ENCODE measurements around the gene SLC25A13.

The SLC25A13 gene

DNA sequence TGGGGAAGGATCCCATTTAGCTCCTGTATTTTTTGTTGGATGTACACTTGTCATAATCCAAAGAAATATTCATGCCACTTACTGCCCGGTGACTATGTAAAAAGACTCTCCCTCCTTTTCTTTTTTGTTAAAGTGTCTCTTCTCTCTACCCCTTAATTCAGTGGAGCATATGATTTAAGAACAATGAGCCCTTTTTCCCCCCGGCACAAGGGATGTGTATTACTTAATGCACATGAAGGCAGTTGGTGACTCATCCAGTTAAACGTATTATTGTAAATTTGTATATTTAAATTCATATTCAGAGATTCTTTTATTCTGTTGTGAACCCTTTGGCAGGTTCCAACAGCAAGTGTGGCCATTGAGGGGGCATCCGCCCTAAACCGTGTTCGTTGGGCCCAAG, 241.9 kb downstream of the SLC25A13 start:
- Histone ChIP-seq H3K4me3 (no peak overlapping the region), H3K4me1 (peaks cover 64% of the 10 kb centered on the region), H3K9me3 (no peaks in the 10 kb centered on the region), H3K27me3 (ENCODE audit: low read depth) (no peaks in the 10 kb centered on the region), H3K36me3 (replicated peaks) (no peaks in the 10 kb centered on the region)
- peak; percentile 60 to 78 for DNase-seq (ENCODE audit: low spot score in 2 of 2)
- in situ Hi-C loops (cut with MboI; ENCODE audit: low sequenced_read_pairs): no loop called here

DNA sequence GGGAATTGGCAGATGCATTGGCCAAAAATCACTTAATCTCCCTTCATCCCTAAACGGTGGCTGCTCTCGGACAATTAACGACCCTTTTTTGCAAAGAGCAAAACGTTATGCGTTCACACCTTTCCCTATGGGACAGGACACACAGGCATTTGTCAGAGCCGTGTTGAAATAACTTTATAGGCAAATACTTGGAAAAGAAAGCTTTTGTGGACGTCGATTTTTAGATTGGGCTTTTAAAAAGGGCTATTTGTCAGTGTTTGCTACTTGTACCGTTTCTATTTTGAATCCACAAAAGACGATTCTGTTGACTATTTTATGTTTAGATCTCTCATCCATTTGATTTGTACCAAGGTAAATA, 245.6 kb downstream of the SLC25A13 start:
- in situ Hi-C loops (cut with MboI; ENCODE audit: low sequenced_read_pairs): loop anchor here (10.0 kb wide), 1 partner anchor 948 kb away; the partner anchor contains the start of gene DLX5
- Histone ChIP-seq H3K4me1 (peaks cover 58% of the 10 kb centered on the region), H3K27me3 (ENCODE audit: low read depth) (no peaks in the 10 kb centered on the region), H3K9me3 (no peaks in the 10 kb centered on the region), H3K36me3 (replicated peaks) (no peaks in the 10 kb centered on the region), H3K4me3 (peak overlapping the region; percentile 35)
- DNase-seq (ENCODE audit: low spot score in 2 of 2): no peak

DNA sequence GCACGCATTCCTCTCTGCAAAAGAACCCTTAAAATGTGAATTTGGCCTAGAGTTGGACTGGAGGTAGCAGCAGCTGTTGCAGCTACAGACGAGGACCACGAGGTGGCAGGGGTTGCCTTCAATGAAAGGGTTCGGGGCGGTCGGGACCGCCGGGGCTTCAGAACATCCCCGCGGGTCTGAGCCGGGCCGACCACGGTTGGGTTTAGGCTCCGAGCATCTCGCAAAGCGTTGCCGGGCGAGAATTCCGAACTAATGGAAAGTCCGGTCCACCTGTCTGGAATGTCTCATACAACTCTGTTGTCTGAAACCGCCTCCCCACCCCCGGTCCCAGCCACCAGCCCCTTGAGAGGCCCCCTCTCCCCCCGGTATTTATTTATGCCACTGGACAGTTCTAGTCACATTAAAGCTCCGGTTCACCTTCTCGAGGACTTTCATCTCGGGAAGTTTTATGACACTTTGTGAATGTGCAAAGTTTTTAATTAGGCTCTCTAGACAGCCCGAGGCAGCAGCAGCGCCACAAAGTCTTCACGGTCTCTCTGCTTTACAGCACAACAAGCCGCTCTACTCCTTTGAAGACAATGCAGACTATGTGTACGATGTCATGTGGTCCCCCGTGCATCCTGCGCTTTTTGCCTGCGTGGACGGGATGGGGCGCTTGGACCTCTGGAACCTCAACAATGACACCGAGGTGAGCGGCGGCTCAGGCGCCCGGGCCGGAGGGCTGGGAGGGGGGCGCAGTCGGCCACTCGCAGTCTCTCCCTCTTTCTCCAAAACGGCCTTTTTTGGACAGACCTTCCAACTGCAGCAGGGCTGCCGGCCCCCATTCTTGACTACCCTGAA, 246.2 kb downstream of the SLC25A13 start:
- peak overlapping the region; percentile 35 for H3K4me3 ChIP-seq
- no peaks in the 10 kb centered on the region for H3K9me3 ChIP-seq
- in situ Hi-C loops (cut with MboI; ENCODE audit: low sequenced_read_pairs): loop anchor here (10.0 kb wide), 1 partner anchor 949 kb away; the partner anchor contains the start of gene DLX5
- H3K36me3 ChIP-seq (replicated peaks): no peaks in the 10 kb centered on the region
- peaks cover 62% of the 10 kb centered on the region for H3K4me1 ChIP-seq
- DNase-seq (ENCODE audit: low spot score in 2 of 2): peak; percentile 86 to 91
- no peaks in the 10 kb centered on the region for H3K27me3 ChIP-seq (ENCODE audit: low read depth)

DNA sequence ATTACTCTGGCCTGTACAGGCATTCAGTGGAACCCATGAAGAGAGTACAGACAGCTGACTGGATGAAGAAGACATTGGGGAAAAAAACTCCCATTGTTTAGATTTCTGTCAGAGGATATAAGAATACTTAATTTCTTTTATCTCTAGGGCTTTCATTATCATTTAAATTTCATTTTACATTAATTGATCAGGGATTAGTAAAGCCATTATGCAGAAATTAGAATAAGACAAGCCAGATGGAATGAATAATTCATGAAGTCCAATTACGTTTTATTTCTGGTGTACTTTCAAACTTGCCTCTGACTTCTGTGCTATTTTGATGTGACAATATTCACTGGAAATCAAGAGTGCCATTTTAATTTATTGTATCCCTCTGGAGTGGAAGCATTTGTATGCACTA, 247.0 kb downstream of the SLC25A13 start:
- H3K4me3 ChIP-seq: no peak overlapping the region
- DNase-seq (ENCODE audit: low spot score in 2 of 2): peak in 1 of 2 experiments; percentile 64
- H3K9me3 ChIP-seq: no peaks in the 10 kb centered on the region
- in situ Hi-C loops (cut with MboI; ENCODE audit: low sequenced_read_pairs): loop anchor here (10.0 kb wide), 1 partner anchor 950 kb away; the partner anchor contains the start of gene DLX5
- no peaks in the 10 kb centered on the region for H3K36me3 ChIP-seq (replicated peaks)
- H3K4me1 ChIP-seq: peaks cover 64% of the 10 kb centered on the region
- no peaks in the 10 kb centered on the region for H3K27me3 ChIP-seq (ENCODE audit: low read depth)
